Measurements from ENCODE around the gene GTF2A1.

The GTF2A1 gene

DNA sequence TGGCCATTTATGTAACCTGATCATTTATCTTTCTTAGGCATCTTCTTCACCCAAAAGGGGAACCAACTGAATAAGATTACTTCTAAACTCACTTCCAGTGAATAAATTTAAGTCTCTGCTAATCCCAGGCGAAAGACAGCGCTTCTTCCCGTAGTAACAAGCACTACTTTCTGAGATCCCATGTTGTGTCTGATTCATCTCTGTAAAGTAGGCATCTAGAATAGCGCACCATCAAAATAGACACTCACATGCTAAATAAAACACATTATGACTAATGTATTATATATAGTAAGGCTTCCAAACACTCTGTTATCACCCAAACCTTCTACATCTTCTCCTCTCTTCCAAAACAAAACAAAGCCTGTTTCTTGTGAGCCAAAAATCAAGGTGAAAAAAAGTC is 15.1 kb downstream of the GTF2A1 start:
- Histone ChIP-seq H3K27ac (no peak overlapping the region), H3K9me3 (ENCODE audit: low read depth, low read length) (no peaks in the 10 kb centered on the region), H3K9ac (ENCODE audit: insufficient read length) (no peak overlapping the region), H3K36me3 (ENCODE audit: insufficient read depth, low read length) (peaks cover 36% of the 10 kb centered on the region), H3K4me3 (no peak overlapping the region)
- TF ChIP-seq EZH2 (IDR thresholded peaks at IDR 0.05) (no peak), FOXP2 (optimal IDR thresholded peaks at IDR 0.05; ENCODE audit: control extremely low read depth, extremely low read length, insufficient read depth) (no peak), POLR2AphosphoS5 (IDR thresholded peaks at IDR 0.05; ENCODE audit: borderline replicate concordance, low read depth, low read length) (no peak)
- DNase-seq (ENCODE audit: low read depth, low spot score) = no peak

DNA sequence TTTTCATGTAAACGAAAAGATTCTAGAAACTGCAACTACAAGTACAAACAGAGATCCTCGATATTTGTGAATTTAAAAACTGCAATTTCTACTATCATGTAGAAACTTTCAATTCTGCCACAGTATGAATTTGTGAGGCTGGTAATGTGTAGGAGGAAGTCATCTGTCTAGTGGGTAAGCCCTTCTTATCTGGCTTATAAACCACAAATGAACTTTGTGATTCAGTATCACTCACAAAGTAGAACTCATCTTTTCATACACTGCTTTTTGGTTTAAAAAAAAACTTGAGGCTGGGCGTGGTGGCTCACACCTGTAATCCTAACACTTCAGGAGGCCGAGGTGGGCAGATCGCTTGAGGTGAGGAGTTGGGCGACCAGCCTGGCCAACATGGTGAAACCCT is 20.7 kb downstream of the GTF2A1 start:
- peaks cover 45% of the 10 kb centered on the region for H3K36me3 ChIP-seq (ENCODE audit: insufficient read depth, low read length)
- H3K27ac ChIP-seq = no peak overlapping the region
- H3K9ac ChIP-seq (ENCODE audit: insufficient read length) = no peak overlapping the region
- H3K9me3 ChIP-seq (ENCODE audit: low read depth, low read length) = no peaks in the 10 kb centered on the region
- no peak for DNase-seq (ENCODE audit: low read depth, low spot score)
- H3K4me3 ChIP-seq = no peak overlapping the region
- TF ChIP-seq POLR2AphosphoS5 (IDR thresholded peaks at IDR 0.05; ENCODE audit: borderline replicate concordance, low read depth, low read length) (no peak), FOXP2 (optimal IDR thresholded peaks at IDR 0.05; ENCODE audit: control extremely low read depth, extremely low read length, insufficient read depth) (no peak), EZH2 (IDR thresholded peaks at IDR 0.05) (no peak)

DNA sequence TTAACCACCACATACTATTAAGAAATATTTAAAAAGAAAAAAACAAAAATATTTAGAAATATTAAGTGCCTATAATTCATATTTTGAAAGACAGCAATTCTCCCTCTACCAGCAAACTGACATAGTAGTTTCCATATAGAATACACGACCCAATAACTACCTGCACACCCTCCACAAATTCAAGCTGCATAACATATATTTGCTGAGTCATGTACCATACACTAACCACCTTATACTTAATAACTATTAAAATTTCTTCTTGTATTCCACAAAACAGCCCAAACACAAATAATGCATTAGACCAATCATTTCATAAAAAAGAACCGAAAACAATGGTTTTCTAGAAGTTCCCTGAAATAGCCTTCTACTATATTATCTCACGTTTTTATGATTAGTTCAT is 21.7 kb downstream of the GTF2A1 start:
- no peak for DNase-seq (ENCODE audit: low read depth, low spot score)
- Histone ChIP-seq H3K27ac (no peak overlapping the region), H3K36me3 (ENCODE audit: insufficient read depth, low read length) (peaks cover 45% of the 10 kb centered on the region), H3K4me3 (no peak overlapping the region), H3K9ac (ENCODE audit: insufficient read length) (no peak overlapping the region), H3K9me3 (ENCODE audit: low read depth, low read length) (no peaks in the 10 kb centered on the region)
- TF ChIP-seq EZH2 (IDR thresholded peaks at IDR 0.05) (no peak), POLR2AphosphoS5 (IDR thresholded peaks at IDR 0.05; ENCODE audit: borderline replicate concordance, low read depth, low read length) (no peak), FOXP2 (optimal IDR thresholded peaks at IDR 0.05; ENCODE audit: control extremely low read depth, extremely low read length, insufficient read depth) (no peak)

DNA sequence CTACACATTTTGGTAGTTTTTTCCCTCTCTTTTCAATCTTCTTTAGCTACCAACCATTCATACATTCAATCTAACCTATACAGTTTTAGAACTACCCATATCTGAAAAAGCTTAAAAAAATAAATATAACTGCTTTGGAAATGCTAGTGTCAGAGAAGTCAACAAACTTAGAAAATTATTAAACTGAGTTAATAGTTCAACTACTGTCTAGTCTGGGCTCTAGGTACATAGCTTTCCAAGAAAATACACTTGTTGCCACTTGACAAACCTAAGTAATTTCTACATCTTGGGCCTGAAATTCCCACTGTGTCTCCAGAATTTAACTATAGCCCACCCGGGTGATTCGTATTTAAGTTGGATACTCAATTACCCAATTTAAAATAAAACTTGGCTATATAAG is 22.1 kb downstream of the GTF2A1 start:
- H3K36me3 ChIP-seq (ENCODE audit: insufficient read depth, low read length) = peaks cover 45% of the 10 kb centered on the region
- DNase-seq (ENCODE audit: low read depth, low spot score) = no peak
- H3K9me3 ChIP-seq (ENCODE audit: low read depth, low read length) = no peaks in the 10 kb centered on the region

DNA sequence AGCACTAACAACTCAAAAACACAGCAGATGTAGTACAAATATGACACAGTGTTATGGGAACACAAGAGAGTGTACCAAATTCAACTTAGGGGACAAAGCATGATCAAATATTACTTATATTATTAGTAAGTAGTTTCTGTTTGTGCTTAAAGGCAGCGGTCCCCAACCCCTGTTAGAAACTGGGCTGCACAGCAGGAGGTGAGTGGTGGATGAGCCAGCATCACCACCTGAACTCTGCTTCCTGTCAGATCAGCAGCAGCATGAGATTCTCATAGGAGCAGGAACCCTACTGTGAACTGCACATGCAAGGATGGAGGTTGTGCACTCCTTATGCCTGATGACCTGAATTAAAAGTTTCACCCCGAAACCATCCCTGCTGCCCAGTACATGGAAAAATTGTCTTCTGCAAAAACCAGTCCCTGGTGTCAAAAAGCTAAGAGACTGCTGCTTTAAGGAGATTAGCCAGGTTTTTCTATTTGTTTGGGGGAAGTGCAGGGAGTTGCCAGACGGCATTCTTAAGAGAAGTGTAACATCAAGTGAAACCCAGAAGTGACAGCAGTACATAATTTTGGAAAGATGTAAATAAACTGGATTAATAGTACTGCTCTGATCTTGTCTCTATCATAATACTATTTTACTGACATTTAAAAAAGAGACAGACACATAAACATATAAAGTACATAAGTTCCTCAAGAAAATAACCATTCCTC is 26.7 kb downstream of the GTF2A1 start:
- H3K9me3 ChIP-seq (ENCODE audit: low read depth, low read length) = no peaks in the 10 kb centered on the region
- no peak overlapping the region for H3K9ac ChIP-seq (ENCODE audit: insufficient read length)
- DNase-seq (ENCODE audit: low read depth, low spot score) = no peak
- H3K36me3 ChIP-seq (ENCODE audit: insufficient read depth, low read length) = peaks cover 26% of the 10 kb centered on the region
- TF ChIP-seq EZH2 (IDR thresholded peaks at IDR 0.05) (no peak), FOXP2 (optimal IDR thresholded peaks at IDR 0.05; ENCODE audit: control extremely low read depth, extremely low read length, insufficient read depth) (no peak), POLR2AphosphoS5 (IDR thresholded peaks at IDR 0.05; ENCODE audit: borderline replicate concordance, low read depth, low read length) (no peak)
- no peak overlapping the region for H3K27ac ChIP-seq
- H3K4me3 ChIP-seq = no peak overlapping the region

More for the DNA sequence above, 22.1 kb downstream of the GTF2A1 start:
- H3K9ac ChIP-seq (ENCODE audit: insufficient read length) = no peak overlapping the region
- no peak for TF ChIP-seq EZH2 (IDR thresholded peaks at IDR 0.05)
- TF ChIP-seq POLR2AphosphoS5 (IDR thresholded peaks at IDR 0.05; ENCODE audit: borderline replicate concordance, low read depth, low read length) = no peak
- TF ChIP-seq FOXP2 (optimal IDR thresholded peaks at IDR 0.05; ENCODE audit: control extremely low read depth, extremely low read length, insufficient read depth) = no peak
- H3K27ac ChIP-seq = no peak overlapping the region
- H3K4me3 ChIP-seq = no peak overlapping the region

DNA sequence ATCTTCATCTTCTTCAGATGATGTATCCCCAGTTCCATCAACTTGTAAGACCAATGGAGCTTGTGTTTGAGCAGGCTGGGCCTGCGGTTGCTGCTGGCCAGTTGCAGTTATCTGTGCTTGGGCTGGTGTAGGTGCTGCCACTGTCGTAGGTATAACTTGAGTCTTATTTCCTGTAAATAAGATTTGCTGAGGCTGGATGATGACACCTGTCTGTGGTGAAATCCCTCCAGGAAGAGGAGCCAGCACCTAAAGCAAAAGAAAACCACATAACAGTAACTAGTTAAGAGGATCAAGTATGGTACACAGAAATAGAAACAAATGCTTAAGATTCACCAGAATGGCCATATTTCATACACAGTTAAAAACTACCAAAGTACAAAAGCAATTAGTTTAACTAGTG is 28.2 kb downstream of the GTF2A1 start:
- Histone ChIP-seq H3K4me3 (no peak overlapping the region), H3K9ac (ENCODE audit: insufficient read length) (no peak overlapping the region), H3K36me3 (ENCODE audit: insufficient read depth, low read length) (peaks cover 26% of the 10 kb centered on the region), H3K27ac (no peak overlapping the region), H3K9me3 (ENCODE audit: low read depth, low read length) (no peaks in the 10 kb centered on the region)
- TF ChIP-seq EZH2 (IDR thresholded peaks at IDR 0.05) (no peak), POLR2AphosphoS5 (IDR thresholded peaks at IDR 0.05; ENCODE audit: borderline replicate concordance, low read depth, low read length) (no peak), FOXP2 (optimal IDR thresholded peaks at IDR 0.05; ENCODE audit: control extremely low read depth, extremely low read length, insufficient read depth) (no peak)
- no peak for DNase-seq (ENCODE audit: low read depth, low spot score)

DNA sequence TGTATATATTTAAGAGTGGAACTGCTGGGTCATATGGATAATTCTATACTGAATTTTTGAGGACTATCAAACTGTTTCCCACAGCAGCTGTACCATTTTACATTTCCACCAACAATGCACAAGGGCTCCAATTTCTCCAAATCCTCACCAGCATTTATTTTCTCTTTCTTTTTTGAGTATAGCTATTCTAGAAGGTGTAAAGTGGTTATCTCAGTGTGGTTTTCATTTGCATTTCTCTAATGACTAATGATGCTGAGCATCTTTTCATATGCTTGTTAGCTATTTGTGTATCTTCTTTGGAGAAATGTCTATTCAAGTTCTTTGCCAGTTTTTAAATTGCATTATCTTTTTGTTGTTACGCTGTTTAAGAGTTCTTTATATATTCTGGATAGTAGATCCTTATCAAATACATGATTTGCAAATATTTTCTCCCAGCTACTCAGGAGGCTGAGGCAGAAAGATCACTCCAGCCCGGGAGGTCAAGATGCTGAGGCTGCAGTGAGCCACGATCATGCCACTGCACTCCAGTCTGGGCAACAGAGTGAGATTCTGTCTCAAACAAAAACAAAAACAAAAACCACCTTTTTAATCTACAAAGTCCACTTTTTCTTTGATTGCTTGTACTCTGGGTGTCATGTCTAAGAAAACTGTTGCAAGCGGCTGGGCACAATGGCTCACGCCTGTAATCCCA is 32.8 kb downstream of the GTF2A1 start:
- no peak for DNase-seq (ENCODE audit: low read depth, low spot score)
- H3K36me3 ChIP-seq (ENCODE audit: insufficient read depth, low read length) = peaks cover 24% of the 10 kb centered on the region
- no peaks in the 10 kb centered on the region for H3K9me3 ChIP-seq (ENCODE audit: low read depth, low read length)
- H3K9ac ChIP-seq (ENCODE audit: insufficient read length) = no peak overlapping the region
- H3K4me3 ChIP-seq = no peak overlapping the region
- no peak for TF ChIP-seq EZH2 (IDR thresholded peaks at IDR 0.05)
- no peak for TF ChIP-seq FOXP2 (optimal IDR thresholded peaks at IDR 0.05; ENCODE audit: control extremely low read depth, extremely low read length, insufficient read depth)
- TF ChIP-seq POLR2AphosphoS5 (IDR thresholded peaks at IDR 0.05; ENCODE audit: borderline replicate concordance, low read depth, low read length) = no peak
- H3K27ac ChIP-seq = no peak overlapping the region

DNA sequence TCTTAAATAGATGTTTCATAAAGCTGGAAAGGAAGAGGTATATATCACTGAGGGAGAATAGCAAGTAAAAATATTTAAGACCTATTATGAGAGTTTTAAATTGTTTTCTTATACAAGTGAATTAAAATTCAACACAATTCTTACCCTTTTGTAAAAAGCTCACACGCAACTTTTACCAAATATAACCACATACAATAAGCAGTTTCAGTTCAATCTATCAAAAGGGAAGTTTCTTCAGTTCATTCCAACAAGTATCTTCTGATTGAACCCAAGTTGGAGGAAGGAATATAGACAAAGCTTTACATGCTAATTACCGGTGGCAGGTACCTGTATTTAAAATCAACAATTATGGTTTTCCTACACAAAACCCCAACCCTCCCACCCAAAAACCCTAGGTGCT is 41.1 kb downstream of the GTF2A1 start:
- no peak overlapping the region for H3K27ac ChIP-seq
- H3K9ac ChIP-seq (ENCODE audit: insufficient read length) = no peak overlapping the region
- H3K4me3 ChIP-seq = no peak overlapping the region
- peaks cover 3% of the 10 kb centered on the region; the same call in 1 of the 2 replicates for H3K36me3 ChIP-seq (ENCODE audit: insufficient read depth, low read length)
- DNase-seq (ENCODE audit: low read depth, low spot score) = no peak
- no peaks in the 10 kb centered on the region for H3K9me3 ChIP-seq (ENCODE audit: low read depth, low read length)
- no peak for TF ChIP-seq FOXP2 (optimal IDR thresholded peaks at IDR 0.05; ENCODE audit: control extremely low read depth, extremely low read length, insufficient read depth)
- no peak for TF ChIP-seq EZH2 (IDR thresholded peaks at IDR 0.05)
- no peak for TF ChIP-seq POLR2AphosphoS5 (IDR thresholded peaks at IDR 0.05; ENCODE audit: borderline replicate concordance, low read depth, low read length)
